ENCODE data around the gene EME2.

Gene EME2

DNA sequence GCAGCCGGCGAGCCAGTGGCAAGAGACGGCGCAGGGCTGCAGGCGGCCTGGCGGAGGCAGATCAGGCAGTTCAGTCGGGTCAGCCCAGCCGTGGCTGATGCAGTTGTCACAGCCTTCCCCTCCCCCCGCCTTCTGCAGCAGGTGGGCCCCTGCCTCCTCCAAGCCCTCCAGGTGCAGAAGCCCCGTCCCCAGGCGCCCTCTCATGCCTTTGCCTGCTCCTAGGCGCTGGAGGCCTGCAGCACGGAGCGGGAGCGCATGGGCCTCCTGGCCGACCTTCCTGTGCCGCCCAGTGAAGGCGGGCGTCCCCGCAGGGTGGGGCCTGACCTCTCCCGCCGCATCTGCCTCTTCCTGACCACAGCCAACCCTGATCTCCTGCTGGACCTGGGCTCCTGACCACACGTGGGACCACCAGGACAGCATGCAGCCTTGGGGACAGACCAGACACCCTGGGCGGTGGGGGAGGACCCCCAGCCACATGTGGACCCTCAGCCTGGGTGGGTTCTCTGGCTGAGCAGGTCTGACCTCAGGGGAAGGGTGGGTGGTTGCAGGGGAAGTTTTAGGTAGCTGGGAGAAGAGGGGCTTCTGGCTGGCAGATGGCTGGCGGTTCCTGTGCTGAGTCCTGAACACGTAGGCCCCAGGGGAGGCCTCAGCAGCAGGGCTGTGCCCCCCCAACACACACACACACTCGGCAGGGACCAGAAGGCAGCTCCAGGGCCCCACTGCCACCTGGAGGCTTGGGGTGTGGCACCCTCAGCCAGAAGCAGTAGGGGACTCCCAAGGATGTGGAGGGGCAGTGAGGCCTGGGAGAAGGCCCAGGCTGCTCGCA is 3.4 kb downstream of the EME2 start:
- TF ChIP-seq, protein P1, sequence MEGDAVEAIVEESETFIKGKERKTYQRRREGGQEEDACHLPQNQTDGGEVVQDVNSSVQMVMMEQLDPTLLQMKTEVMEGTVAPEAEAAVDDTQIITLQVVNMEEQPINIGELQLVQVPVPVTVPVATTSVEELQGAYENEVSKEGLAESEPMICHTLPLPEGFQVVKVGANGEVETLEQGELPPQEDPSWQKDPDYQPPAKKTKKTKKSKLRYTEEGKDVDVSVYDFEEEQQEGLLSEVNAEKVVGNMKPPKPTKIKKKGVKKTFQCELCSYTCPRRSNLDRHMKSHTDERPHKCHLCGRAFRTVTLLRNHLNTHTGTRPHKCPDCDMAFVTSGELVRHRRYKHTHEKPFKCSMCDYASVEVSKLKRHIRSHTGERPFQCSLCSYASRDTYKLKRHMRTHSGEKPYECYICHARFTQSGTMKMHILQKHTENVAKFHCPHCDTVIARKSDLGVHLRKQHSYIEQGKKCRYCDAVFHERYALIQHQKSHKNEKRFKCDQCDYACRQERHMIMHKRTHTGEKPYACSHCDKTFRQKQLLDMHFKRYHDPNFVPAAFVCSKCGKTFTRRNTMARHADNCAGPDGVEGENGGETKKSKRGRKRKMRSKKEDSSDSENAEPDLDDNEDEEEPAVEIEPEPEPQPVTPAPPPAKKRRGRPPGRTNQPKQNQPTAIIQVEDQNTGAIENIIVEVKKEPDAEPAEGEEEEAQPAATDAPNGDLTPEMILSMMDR (IDR thresholded peaks at IDR 0.05; ENCODE audit: insufficient read depth, missing control alignments) = no peak
- no peak for DNase-seq (ENCODE audit: insufficient read length, low spot score)
- no peak for FAIRE-seq

DNA sequence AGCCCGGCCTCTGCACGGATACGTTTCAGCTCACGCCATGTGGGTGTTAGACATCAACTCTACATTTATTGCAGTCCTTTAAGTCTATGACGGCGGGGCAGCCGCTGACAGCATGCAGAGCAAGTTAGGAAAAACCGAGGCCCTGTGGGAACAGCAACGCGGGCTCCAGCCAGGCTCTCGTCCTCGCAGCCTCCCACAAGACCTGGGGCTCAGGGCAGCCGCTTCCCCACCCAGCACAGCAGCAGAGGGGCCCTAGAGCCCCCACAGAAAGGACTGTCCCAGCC is 4.0 kb downstream of the EME2 start:
- no peak for DNase-seq (ENCODE audit: insufficient read length, low spot score)
- TF ChIP-seq, protein P1 (IDR thresholded peaks at IDR 0.05; ENCODE audit: insufficient read depth, missing control alignments) = no peak

DNA sequence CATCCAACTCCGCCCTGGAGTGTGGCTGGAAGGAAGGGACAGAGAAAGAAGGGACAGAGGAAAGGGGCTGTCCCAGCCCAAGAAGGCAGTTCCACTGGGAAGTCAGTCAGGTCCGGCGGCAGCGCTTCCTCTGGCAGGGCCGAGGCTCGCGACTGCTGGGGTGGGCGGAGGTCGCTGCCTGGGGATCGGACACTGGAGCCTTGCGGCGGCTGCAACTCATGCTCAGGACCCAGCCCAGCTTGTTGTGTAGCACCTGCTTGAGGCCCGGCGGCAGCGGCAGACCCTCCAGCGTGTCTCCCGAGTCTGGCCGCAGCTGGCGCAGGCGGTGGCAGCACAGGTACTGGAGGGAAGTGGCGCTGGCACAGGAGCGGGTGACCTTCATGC is 4.4 kb downstream of the EME2 start:
- TF ChIP-seq, protein P1 (IDR thresholded peaks at IDR 0.05; ENCODE audit: insufficient read depth, missing control alignments) = no peak
- FAIRE-seq (no peak), DNase-seq (ENCODE audit: insufficient read length, low spot score) (no peak)

More for the DNA sequence above, 4.0 kb downstream of the EME2 start:
- no peak for FAIRE-seq

DNA sequence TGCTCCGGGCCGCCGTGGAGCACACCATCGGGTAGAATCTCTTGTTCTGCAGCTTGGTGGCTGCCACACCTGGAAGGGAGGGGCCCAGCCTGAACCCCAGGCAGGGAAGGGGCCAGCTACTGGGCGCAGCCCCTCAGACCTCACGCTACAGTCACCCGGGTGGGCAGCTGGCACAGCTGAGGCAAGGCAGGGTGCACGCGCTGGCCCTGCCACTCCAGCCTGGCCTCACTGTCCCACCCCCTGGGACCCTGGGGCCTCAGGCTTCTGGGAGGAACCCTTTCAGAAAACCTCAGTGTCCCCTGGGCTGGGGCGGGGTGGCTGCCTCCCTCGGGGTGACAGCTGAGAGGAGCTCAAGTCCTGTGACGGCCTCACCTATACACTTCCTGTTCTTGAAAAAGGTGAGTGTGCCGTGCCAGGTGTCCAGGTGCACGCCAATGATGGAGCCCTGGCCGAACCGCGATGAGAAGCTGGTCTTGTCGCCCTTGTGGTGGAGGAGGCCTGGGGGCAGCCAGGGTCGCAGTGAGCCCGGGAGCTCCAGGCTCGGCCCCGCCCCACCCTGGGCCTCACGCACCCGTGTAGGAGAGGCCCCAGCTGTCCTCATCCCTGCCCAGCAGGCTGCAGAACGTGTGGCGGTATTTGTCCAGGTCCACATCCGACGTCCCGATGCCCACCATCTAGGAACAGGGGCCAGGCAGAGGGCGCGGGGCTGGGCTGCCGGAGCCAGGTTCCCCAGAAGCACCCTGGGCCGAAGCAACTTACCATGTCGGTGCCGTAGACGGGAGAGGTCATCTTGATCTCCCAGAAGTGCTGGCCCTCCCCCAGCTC is 5.0 kb downstream of the EME2 start:
- DNase-seq (ENCODE audit: insufficient read length, low spot score) = no peak
- TF ChIP-seq, protein P1 (IDR thresholded peaks at IDR 0.05; ENCODE audit: insufficient read depth, missing control alignments) = no peak
- no peak for FAIRE-seq

DNA sequence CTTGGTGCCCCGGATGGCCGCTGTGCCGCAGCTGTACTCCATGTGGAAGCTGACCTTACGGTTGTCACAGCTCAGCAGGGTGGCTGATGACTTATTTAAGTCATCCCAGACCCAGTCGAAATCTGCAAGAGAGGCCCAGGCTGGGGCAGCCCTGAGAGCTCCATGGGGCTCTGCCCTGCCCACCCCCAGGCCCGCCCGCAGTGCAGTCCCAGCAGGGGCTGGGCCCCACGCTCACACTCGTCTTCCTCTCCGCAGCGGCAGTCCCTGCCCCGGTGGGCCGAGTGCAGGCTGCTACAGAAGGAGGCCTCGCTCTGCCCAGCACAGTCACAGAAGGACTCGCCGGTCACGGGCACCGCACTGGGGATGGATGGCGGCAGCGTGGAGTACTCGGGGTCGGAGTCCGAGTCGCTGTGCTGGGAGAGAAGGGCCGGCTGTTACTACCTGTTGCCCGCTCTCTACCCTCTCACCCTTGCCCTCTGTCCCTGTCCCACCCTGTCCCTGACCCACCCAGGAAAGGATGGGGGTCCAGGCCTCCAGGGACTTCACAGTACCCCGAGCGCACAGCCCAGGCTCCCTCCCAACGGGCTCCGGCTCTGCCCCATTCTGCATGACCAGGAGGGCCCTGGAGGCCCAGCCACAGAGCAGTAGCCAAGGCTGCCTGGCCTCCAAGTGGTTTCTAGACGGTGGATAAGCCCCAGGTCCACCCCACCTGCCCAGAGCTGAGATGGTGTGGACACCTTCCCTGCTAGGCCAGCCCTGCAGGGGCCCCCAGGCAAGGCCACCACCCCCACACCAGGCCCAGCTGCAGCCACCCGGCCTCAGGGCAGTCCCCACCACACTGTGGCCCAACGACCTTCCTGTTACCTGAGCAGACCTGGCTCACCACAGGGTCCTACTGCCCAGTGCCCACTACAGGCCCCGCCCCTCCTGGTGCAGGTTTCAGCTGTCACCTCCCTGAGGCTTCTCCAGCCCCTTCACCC is 5.9 kb downstream of the EME2 start:
- FAIRE-seq (no peak), DNase-seq (ENCODE audit: insufficient read length, low spot score) (no peak)
- TF ChIP-seq, protein P1 (IDR thresholded peaks at IDR 0.05; ENCODE audit: insufficient read depth, missing control alignments) = no peak

DNA sequence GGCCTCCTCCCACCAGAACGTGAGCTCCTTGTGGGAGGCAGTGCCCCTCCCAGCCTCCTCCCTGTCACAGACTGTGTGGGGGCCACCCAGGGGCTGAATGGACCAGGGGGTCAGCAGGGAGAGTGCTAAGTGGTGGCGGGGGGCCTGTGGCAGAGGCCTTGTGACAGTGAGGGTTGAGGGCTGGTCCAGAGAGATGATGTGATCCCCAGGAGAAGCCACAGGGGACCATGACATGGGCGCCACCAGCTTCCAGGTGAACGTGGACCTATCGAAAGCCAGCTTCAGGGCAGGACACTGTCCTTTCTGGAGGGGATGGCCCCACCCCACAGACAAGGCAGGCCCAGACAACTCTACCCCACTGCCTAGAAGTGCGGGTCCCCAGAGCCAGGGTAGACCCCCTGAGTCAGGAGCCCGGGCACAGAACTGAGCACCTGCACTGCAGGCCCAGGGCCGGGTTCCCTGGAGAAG is 6.7 kb downstream of the EME2 start:
- TF ChIP-seq, protein P1 (IDR thresholded peaks at IDR 0.05; ENCODE audit: insufficient read depth, missing control alignments) = no peak
- DNase-seq (ENCODE audit: insufficient read length, low spot score) (no peak), FAIRE-seq (no peak)
